ENCODE data around the gene DHRS12. TPM values are rescaled to one million over a fixed set of nuclear protein-coding genes. Genes with fewer than 3 reads are reported as not detected.

The DHRS12 gene
- total RNA-seq, 1 experiment from 2014 or later = 8.8 TPM

DNA sequence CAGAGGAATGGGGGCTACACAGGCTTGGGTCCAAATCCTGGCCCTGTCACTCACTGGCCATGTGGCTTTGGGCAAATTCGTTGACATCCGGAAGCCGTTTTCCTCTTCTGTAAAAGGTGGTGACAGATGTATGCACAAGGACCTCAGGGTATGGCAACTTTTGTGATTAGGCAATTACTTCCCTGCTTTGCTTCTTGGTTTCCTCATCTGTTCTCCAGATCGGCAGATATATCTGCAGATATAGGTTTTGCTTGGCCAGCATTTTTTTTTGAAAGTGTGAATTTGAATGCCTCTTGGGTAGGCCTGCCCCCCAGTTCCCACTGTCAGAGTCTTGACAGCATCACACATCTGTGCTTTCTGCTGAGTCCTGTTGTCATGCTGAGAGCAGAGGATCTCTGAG, 23.3 kb upstream of the DHRS12 start:
- no peak overlapping the region for H2BK120ac ChIP-seq (ENCODE audit: low read depth, low read length, poor library complexity, severe bottlenecking)
- H4K8ac ChIP-seq (replicated peaks; ENCODE audit: insufficient read length, low read depth, low read length) = no peak overlapping the region
- no peaks in the 10 kb centered on the region for H3K79me2 ChIP-seq (ENCODE audit: insufficient read depth, low read length)
- no peak overlapping the region for H4K5ac ChIP-seq (ENCODE audit: insufficient read length, low read depth, low read length)
- no peak for DNase-seq
- H3K79me1 ChIP-seq (ENCODE audit: insufficient read depth, low read depth, low read length, poor library complexity, severe bottlenecking) = no peaks in the 10 kb centered on the region
- H3K23me2 ChIP-seq (ENCODE audit: insufficient read length, low read depth, low read length, poor library complexity, severe bottlenecking) = no peaks in the 10 kb centered on the region
- Mint-ChIP-seq H3K4me3 (no peak overlapping the region), H3K27me3 (ENCODE audit: low read depth) (no peaks in the 10 kb centered on the region; the same call in 1 of the 2 replicates), H3K9me3 (no peaks in the 10 kb centered on the region), H3K4me1 (peaks cover 18 to 19% of the 10 kb centered on the region in 2 experiments), H3K36me3 (ENCODE audit: insufficient read depth in 1 of 3, low read depth in 3 of 3) (no peaks in the 10 kb centered on the region), H3K27ac (no peak overlapping the region)
- no peak overlapping the region for H3K4ac ChIP-seq (ENCODE audit: low read depth, low read length)
- H3K4me1 ChIP-seq (ENCODE audit: insufficient read depth, low read length) = no peaks in the 10 kb centered on the region
- H3K23ac ChIP-seq (ENCODE audit: insufficient read length, low read depth, low read length) = no peak overlapping the region
- H3K27me3 ChIP-seq (ENCODE audit: insufficient read depth, low read length) = no peaks in the 10 kb centered on the region
- no peak overlapping the region for H4K91ac ChIP-seq (ENCODE audit: insufficient read length, low read depth, low read length)
- TF ChIP-seq, protein P1, sequence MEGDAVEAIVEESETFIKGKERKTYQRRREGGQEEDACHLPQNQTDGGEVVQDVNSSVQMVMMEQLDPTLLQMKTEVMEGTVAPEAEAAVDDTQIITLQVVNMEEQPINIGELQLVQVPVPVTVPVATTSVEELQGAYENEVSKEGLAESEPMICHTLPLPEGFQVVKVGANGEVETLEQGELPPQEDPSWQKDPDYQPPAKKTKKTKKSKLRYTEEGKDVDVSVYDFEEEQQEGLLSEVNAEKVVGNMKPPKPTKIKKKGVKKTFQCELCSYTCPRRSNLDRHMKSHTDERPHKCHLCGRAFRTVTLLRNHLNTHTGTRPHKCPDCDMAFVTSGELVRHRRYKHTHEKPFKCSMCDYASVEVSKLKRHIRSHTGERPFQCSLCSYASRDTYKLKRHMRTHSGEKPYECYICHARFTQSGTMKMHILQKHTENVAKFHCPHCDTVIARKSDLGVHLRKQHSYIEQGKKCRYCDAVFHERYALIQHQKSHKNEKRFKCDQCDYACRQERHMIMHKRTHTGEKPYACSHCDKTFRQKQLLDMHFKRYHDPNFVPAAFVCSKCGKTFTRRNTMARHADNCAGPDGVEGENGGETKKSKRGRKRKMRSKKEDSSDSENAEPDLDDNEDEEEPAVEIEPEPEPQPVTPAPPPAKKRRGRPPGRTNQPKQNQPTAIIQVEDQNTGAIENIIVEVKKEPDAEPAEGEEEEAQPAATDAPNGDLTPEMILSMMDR (conservative IDR thresholded peaks at IDR 0.05) = no peak
- no peak overlapping the region for H3K56ac ChIP-seq (ENCODE audit: insufficient read length, low read depth, low read length)
- no peaks in the 10 kb centered on the region for H4K20me1 ChIP-seq (ENCODE audit: control insufficient read depth, insufficient read depth, insufficient read length)
- no peak overlapping the region for H2BK12ac ChIP-seq (ENCODE audit: insufficient read length, low read depth, low read length)
- H3K9ac ChIP-seq (ENCODE audit: extremely low read depth, insufficient read length, low read length) = no peak overlapping the region
- no peak overlapping the region for H2BK5ac ChIP-seq (ENCODE audit: insufficient read length, low read length)
- H2AFZ ChIP-seq (ENCODE audit: low read length) = no peak overlapping the region
- H3K9me3 ChIP-seq (ENCODE audit: control insufficient read depth, low read depth, low read length) = no peaks in the 10 kb centered on the region
- H3K27ac ChIP-seq (ENCODE audit: insufficient read length, low read depth, low read length) = no peak overlapping the region
- no peak overlapping the region for H2BK20ac ChIP-seq (ENCODE audit: low read depth, low read length, poor library complexity, severe bottlenecking)
- H3K18ac ChIP-seq (ENCODE audit: insufficient read length, low read depth, low read length) = no peak overlapping the region
- H3K4me2 ChIP-seq (ENCODE audit: insufficient read depth, insufficient read length, low read length) = no peak overlapping the region
- H2AK5ac ChIP-seq (ENCODE audit: insufficient read length, low read length) = no peak overlapping the region
- no peak overlapping the region for H2BK15ac ChIP-seq (ENCODE audit: low read depth, low read length)
- no peak overlapping the region for H3K14ac ChIP-seq (ENCODE audit: insufficient read depth, low read length)
- H3T11ph ChIP-seq (ENCODE audit: low read length) = no peak overlapping the region
- WGBS (ENCODE audit: extremely low coverage, insufficient read length, low lambda C conversion rate) = no CpG with 5 or more reads among the region's 4 CpGs
